HL-60 (cell line): ENCODE results near the gene TBX2.

ENCODE experiments used
- DNase-seq, 2 experiments: peaks; one replicate each; pipeline ENCODE4 v3.0.0-alpha.2; 2010 to 2020; ENCODE audit warnings: low read depth in 1 of 2, low spot score in 1 of 2
- H3K27ac ChIP-seq: fragments of 250-450 bp; sonication (Bioruptor Pico); replicated peaks from 2 replicates; pipeline ENCODE4 v1.5.1; 2020; ENCODE audit warnings: mild to moderate bottlenecking, moderate library complexity
- H3K27me3 ChIP-seq: fragments of 250-450 bp; sonication (Bioruptor Pico); 2 replicates; pipeline ENCODE4 v1.5.1; 2021; ENCODE audit warnings: mild to moderate bottlenecking, moderate library complexity; ENCODE audit not compliant: insufficient read depth, poor library complexity, severe bottlenecking
- H3K4me3 ChIP-seq: replicated peaks from 2 replicates; pipeline ENCODE4 v1.5.1; 2011; ENCODE audit warnings: mild to moderate bottlenecking, control low read depth, low read length; ENCODE audit not compliant: insufficient read depth
- GABPA ChIP-seq: IDR thresholded peaks from 2 replicates; pipeline ENCODE4 v1.6.1; 2012; ENCODE audit warnings: low read depth
- POLR2AphosphoS5 ChIP-seq: IDR thresholded peaks from 2 replicates; pipeline ENCODE4 v1.6.1; 2012; ENCODE audit warnings: low read depth
- SPI1 ChIP-seq: IDR thresholded peaks from 2 replicates; pipeline ENCODE4 v1.6.1; 2012; ENCODE audit warnings: low read depth, mild to moderate bottlenecking, borderline replicate concordance
- TF ChIP-seq, protein P1 (sequence below): IDR thresholded peaks from one replicate; pipeline ENCODE4 v1.5.1; 2011; ENCODE audit warnings: low read length, control low read depth, inconsistent platforms; ENCODE audit not compliant: insufficient read depth
- TF ChIP-seq, protein P2 (sequence below): IDR thresholded peaks from 2 replicates; pipeline ENCODE4 v1.6.1; 2012; ENCODE audit warnings: low read depth; ENCODE audit not compliant: insufficient replicate concordance

Gene TBX2

DNA sequence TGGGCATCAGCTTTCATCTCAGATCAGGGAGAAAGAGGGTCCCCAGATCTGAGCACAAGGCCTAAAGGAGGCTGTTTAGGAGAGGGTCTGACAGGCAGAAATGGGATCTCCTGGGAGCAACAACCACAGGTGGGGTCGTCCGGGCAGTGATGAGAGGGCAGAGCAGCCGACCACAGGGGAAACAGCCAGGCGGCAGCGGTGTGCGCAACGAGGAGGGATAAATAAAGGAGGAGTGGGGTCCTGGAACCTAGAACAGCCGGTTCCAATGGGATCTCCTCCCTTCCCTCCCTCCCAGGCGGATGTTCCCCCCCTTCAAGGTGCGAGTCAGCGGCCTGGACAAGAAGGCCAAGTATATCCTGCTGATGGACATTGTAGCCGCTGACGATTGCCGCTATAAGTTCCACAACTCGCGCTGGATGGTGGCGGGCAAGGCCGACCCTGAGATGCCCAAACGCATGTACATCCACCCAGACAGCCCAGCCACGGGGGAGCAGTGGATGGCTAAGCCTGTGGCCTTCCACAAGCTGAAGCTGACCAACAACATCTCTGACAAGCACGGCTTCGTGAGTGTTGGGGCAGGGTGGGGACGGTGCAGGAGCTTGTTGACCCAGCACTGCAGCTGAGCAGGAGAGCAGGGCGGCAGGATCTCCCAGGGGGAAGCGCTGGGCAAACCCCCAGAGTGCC, 1.9 kb downstream of the TBX2 start:
- no peak for DNase-seq
- TF ChIP-seq, protein P1, sequence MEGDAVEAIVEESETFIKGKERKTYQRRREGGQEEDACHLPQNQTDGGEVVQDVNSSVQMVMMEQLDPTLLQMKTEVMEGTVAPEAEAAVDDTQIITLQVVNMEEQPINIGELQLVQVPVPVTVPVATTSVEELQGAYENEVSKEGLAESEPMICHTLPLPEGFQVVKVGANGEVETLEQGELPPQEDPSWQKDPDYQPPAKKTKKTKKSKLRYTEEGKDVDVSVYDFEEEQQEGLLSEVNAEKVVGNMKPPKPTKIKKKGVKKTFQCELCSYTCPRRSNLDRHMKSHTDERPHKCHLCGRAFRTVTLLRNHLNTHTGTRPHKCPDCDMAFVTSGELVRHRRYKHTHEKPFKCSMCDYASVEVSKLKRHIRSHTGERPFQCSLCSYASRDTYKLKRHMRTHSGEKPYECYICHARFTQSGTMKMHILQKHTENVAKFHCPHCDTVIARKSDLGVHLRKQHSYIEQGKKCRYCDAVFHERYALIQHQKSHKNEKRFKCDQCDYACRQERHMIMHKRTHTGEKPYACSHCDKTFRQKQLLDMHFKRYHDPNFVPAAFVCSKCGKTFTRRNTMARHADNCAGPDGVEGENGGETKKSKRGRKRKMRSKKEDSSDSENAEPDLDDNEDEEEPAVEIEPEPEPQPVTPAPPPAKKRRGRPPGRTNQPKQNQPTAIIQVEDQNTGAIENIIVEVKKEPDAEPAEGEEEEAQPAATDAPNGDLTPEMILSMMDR: no peak
- TF ChIP-seq POLR2AphosphoS5 (no peak), SPI1 (no peak), GABPA (no peak)
- TF ChIP-seq, protein P2, sequence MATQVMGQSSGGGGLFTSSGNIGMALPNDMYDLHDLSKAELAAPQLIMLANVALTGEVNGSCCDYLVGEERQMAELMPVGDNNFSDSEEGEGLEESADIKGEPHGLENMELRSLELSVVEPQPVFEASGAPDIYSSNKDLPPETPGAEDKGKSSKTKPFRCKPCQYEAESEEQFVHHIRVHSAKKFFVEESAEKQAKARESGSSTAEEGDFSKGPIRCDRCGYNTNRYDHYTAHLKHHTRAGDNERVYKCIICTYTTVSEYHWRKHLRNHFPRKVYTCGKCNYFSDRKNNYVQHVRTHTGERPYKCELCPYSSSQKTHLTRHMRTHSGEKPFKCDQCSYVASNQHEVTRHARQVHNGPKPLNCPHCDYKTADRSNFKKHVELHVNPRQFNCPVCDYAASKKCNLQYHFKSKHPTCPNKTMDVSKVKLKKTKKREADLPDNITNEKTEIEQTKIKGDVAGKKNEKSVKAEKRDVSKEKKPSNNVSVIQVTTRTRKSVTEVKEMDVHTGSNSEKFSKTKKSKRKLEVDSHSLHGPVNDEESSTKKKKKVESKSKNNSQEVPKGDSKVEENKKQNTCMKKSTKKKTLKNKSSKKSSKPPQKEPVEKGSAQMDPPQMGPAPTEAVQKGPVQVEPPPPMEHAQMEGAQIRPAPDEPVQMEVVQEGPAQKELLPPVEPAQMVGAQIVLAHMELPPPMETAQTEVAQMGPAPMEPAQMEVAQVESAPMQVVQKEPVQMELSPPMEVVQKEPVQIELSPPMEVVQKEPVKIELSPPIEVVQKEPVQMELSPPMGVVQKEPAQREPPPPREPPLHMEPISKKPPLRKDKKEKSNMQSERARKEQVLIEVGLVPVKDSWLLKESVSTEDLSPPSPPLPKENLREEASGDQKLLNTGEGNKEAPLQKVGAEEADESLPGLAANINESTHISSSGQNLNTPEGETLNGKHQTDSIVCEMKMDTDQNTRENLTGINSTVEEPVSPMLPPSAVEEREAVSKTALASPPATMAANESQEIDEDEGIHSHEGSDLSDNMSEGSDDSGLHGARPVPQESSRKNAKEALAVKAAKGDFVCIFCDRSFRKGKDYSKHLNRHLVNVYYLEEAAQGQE: no peak
- Histone ChIP-seq H3K27ac (no peak overlapping the region), H3K4me3 (no peak overlapping the region), H3K27me3 (peaks cover 79% of the 10 kb centered on the region)

DNA sequence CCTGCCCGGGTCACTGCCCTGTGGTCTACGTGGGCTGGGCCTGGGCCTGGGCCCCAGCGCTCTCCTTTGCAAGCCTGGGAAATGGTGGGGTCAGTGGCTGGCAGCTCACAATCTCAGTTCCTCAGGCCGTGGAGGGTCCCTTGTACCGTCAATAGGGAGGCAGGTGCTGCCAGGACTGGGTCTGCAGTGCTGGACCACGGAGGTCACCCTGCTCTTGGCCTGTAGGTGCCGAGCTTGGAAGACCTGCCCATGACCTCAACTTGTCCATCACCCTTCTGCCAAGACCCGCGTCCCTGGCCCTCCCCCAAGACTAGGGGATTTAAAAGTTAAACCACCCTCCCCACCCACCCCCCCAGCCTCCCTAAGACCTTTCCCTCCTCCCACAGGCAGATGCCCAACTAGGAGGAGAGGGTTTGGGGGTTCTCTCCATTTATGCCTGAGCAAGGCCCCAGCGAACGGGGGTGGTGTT, 2.5 kb downstream of the TBX2 start:
- TF ChIP-seq GABPA (no peak), SPI1 (no peak), POLR2AphosphoS5 (no peak)
- TF ChIP-seq, protein P2: no peak
- TF ChIP-seq, protein P1: no peak
- no peak overlapping the region for H3K27ac ChIP-seq
- H3K4me3 ChIP-seq: no peak overlapping the region
- no peak for DNase-seq
- H3K27me3 ChIP-seq: peaks cover 82% of the 10 kb centered on the region

DNA sequence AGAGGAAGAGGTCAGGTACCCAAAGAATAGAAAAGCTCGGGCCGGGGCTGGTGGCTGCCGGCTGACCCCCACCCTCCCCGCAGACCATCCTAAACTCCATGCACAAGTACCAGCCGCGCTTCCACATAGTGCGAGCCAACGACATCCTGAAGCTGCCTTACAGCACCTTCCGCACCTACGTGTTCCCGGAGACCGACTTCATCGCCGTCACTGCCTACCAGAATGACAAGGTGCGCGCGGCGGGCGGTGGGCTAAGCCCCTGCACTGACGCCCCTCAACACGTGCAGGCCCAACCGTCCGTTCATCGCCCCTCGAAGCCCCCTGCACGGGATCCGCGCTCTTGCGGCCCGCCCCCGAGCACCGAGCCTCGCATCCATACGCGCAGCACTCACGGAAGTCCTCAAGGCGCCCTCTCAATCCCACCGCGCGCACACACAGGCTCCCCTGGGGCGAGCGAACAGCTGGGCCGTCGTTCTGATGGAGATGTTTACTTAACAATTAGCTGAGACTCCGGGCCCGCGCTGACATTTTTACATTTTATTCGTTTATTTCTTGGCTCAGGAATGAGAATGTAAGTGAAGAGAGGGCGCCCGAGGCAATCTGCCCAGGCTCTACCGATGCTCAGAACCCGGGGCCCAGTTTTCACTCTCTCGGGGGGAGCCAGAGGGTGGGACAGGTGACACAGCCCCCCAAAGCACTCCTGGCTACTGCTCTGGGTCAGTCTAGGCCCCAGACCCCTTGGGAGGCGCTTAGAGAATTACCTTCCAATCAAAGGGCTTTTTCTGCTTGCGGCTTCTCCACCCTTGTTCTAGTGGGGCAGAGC, 3.5 kb downstream of the TBX2 start:
- no peak overlapping the region for H3K4me3 ChIP-seq
- no peak overlapping the region for H3K27ac ChIP-seq
- no peak for DNase-seq
- peaks cover 80% of the 10 kb centered on the region for H3K27me3 ChIP-seq
- TF ChIP-seq GABPA: no peak
- TF ChIP-seq, protein P2: no peak
- TF ChIP-seq, protein P1: no peak
- TF ChIP-seq SPI1: no peak
- TF ChIP-seq POLR2AphosphoS5: no peak
